Measurements from ENCODE around the gene SDCCAG8.

DNA sequence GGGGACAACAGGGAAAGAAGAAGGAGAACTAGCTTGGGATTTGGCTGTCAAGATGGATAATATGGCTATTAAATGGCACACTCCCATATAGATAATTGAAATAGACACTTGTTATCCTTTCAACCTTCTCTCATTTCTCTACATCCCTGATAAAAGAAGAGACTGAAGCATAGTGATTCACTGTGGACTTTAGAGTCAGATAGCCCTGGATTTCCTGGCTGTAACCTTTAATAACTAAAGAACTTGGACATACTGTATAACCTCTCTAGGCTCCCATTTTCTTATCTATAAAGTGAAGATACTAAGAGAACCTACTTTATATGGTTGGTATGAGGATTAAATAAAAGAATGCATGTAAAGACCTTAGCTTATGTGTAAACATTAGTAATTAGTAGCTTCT lies 152.6 kb downstream of the SDCCAG8 start:
- no peak for TF ChIP-seq POLR2A (IDR thresholded peaks at IDR 0.05)
- TF ChIP-seq, protein P1, sequence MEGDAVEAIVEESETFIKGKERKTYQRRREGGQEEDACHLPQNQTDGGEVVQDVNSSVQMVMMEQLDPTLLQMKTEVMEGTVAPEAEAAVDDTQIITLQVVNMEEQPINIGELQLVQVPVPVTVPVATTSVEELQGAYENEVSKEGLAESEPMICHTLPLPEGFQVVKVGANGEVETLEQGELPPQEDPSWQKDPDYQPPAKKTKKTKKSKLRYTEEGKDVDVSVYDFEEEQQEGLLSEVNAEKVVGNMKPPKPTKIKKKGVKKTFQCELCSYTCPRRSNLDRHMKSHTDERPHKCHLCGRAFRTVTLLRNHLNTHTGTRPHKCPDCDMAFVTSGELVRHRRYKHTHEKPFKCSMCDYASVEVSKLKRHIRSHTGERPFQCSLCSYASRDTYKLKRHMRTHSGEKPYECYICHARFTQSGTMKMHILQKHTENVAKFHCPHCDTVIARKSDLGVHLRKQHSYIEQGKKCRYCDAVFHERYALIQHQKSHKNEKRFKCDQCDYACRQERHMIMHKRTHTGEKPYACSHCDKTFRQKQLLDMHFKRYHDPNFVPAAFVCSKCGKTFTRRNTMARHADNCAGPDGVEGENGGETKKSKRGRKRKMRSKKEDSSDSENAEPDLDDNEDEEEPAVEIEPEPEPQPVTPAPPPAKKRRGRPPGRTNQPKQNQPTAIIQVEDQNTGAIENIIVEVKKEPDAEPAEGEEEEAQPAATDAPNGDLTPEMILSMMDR (IDR thresholded peaks at IDR 0.05), result no peak

Measured in Peyer's patch (tissue), 4 donors.